GM13976 (cell line): ENCODE results near the gene ARCN1.

Source experiments
- DNase-seq: peaks from one replicate; pipeline ENCODE4 v3.0.0; 2012; ENCODE audit warnings: low spot score
- CTCF ChIP-seq: IDR thresholded peaks from 2 replicates; pipeline ENCODE4 v1.5.1; 2012; ENCODE audit warnings: borderline replicate concordance, mild to moderate bottlenecking; ENCODE audit not compliant: insufficient read depth; ENCODE audit errors: extremely low read depth, missing control alignments, control extremely low read depth
- in situ Hi-C: fragments of 300-500 bp; cut with MboI; formaldehyde crosslinking; loops from one replicate; pipeline ENCODE4 v1.12.0; 2022; ENCODE audit warnings: low sequenced_read_pairs, mixed read lengths, inconsistent platforms; ENCODE audit not compliant: unreplicated experiment

ARCN1 gene

GRCh38 chr11:118627566-118627965 is 55.4 kb downstream of the ARCN1 start:
- no peak for DNase-seq
- in situ Hi-C loops: no loop called here
- no peak for TF ChIP-seq CTCF

DNA sequence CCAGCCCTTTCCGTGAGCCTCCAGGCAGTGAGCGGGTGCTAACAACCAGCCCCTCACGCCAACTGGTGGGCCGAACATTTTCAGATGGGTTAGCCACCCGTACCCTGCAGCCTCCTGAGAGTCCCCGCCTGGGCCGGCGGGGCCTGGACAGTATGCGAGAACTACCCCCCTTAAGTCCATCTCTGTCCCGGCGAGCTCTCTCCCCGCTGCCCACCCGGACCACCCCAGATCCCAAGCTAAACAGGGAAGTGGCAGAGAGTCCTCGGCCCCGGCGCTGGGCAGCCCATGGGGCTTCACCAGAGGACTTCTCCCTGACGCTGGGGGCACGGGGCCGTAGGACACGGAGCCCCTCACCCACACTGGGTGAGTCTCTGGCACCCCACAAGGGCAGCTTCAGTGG is 55.8 kb downstream of the ARCN1 start:
- in situ Hi-C loops: no loop called here
- no peak for DNase-seq
- no peak for TF ChIP-seq CTCF

DNA sequence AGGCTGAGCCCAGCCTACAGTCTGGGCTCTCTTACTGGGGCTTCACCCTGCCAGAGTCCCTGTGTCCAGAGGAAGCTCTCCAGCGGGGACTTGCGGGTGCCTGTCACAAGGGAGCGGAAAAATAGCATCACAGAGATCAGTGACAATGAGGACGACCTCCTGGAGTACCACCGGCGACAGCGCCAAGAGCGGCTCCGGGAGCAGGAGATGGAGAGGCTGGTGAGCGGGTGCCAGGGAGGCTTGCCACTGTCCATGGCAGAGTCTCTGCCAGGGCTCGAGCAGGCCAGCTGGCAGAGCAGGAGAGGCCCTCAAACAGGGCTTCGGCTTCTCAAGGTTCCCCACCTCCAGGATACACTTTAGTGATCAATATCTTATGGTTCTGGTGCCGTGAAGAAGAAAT is 56.2 kb downstream of the ARCN1 start:
- in situ Hi-C loops: no loop called here
- no peak for DNase-seq
- no peak for TF ChIP-seq CTCF

DNA sequence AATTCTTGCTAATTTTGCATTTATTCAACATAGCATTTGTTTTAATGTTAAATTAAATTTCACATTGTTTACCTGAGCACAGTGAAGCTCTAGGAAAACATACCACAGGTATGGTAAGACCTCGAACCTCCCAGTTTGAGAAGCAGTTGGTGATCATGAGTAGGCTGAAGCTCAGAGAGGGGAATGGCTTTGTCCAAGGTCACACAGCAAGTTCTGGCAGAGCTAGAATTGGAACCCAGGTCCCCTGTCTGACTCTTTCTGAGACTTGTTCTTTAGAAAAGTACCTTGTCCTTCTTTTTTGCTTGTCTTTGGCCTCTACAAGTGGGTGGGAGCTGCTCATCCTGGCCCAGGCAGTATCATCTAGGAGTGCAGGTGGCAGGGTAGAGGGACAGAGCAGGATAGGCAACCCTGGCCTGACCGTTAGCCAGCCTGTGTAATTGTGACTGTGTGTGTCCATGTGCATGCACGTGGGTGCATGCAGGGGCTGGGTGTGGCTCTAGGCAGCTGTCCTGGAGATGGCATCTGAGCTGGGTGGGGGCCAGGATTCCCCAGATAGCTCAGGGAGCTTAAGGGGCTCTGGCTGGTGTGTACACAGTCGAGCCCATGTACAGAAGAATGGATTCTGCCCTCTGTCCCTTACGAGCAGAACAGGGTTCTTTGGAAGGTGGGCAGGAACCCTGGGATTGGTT is 56.8 kb downstream of the ARCN1 start:
- no peak for TF ChIP-seq CTCF
- in situ Hi-C loops: no loop called here
- DNase-seq: no peak

DNA sequence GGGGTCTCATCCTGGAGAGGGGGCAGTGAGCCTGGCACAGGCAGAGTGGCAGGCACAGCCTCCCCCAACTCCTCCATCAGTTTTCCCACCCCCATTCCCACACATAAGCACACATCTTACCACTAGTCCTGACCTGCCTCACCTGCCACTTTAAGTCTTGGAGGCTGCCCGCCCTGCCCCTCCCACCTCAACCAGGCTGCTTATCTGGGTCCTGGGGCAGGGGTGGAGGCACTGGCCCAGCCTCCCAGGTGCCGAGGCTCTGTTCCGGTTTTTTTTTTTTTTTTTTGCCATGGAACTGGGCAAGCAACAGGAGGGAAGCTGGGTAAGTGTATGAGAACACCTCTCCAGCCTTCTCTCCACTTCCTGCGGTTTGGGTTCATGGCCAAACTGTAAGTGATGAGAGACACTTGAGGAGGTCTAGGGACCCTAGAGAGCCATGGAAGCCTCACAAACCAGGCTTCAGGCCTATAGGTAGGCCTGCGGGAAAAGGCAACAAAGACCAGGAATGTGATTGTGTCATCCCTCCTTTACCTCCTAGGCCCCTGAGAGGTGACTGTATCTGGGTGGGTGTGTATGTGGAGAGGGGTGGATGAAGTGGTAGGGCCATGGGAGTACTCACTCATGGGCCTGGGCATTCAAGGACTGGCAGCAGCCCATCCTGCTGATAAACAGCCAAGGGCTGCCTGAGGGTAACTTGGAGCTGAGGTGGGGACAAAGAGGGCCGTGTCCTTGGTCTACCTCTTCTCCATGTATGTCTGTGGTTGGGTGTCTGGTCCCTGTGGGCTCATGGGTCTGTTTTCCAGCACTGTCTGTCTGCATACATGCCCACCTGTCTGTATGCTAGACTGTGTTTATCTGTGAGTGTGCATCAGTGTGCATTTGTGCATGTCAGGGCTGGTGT is 57.8 kb downstream of the ARCN1 start:
- DNase-seq: no peak
- no peak for TF ChIP-seq CTCF
- in situ Hi-C loops: no loop called here

GRCh38 chr11:118631142-118631909 is 59.1 kb downstream of the ARCN1 start:
- in situ Hi-C loops: no loop called here
- TF ChIP-seq CTCF: no peak
- DNase-seq: no peak
